NCI-H748 (cell line): ENCODE data around the gene NUTM1.
"Not testable (repeated sequence)": the region's sequence is repeated elsewhere in the genome, so short reads cannot be mapped to it uniquely, and the experiment has no call there.

Experiments used
- DNase-seq: peaks from one replicate; lab custom pipeline; 2025; ENCODE audit not compliant: unreplicated experiment; lab: John Stamatoyannopoulos, UW

NUTM1 gene

DNA sequence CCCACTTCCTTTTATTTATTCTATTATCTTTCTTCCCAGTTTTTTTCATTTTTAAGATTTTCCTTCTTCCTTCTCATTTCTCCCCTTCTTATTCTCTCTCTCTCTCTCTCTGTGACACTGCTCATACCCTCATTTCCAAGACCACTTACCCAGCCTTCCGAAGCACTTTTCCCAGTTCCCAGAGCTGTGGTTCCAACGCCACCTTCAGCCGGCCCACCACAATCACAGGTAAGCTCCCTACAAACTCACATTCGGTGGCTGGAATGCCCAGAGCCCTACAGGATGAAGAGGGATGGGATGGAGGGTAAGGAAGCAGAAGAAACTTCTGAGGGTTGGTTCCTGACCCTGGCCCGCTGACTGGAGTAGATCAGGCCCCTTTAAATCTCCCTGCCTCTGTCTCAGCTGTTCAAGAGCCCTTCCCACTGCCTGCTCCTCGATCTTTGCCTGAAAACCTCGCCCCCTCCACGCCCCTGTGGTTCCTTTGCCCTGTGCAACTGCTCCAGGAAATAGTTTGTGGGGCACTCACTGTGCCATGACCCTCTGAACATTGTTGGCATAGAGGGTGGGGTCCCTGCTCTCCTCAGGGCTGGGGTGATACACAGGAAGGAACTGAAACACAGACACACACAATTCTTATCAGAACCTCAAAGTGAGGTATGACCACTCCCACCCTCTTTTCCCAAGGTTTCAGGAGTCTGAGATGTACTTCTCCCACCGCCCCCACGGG, 19.1 kb downstream of the NUTM1 start:
- no peak for DNase-seq

DNA sequence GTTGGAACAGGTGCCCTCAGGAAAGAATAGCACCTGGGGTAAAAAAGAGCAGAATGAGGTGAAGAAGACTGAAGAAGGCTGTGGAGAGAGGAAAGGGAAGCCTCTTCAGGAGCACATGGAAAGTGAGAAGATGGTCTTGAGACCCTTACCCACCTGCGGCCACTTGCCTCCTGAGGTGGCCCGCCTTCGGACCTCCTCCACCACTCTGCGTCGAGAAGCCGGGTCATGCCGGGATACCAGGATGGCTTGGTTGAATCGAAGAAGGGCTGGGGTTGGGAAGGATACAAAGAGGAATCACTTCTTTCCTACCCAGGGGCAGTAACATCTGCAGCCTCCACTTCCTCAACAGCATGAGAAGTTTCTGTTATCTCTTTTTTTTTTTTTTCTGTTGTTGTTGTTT, 20.9 kb downstream of the NUTM1 start:
- DNase-seq, result no peak

DNA sequence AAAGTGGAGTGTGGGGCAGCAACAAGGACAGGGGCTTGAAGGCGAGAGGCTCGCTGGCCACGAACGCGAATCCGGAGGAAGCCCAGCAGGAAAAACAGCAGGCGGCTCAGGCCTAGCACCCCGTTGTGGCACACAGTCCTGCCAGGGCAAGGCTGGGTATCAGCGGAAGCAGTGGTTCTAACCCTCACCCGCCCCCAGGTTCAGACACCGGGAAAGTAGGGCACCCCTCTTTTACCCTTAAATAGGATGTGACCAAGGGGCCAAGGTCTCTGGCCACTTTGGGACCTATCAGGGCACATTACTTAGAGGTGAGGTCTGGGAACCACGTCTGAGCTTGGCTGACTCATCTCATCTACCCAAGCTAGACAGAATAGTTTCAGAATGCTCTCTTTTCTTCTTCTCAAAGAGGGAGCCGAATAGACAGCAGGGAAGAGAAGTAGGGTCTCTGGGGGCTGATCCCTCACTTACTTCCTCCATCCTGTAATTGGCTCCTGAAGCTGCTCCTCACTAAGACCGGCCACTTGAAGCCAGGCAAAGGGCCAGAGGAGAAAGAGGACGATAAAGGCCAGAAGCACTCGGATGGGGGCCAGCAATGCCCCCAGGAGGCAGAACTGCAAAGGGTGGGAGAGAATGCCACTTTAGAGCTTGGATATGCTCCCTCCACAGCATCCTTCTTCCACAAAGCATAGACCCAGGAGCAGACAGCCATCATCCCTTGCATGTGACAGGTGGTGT, 22.1 kb downstream of the NUTM1 start:
- DNase-seq, result no peak

DNA sequence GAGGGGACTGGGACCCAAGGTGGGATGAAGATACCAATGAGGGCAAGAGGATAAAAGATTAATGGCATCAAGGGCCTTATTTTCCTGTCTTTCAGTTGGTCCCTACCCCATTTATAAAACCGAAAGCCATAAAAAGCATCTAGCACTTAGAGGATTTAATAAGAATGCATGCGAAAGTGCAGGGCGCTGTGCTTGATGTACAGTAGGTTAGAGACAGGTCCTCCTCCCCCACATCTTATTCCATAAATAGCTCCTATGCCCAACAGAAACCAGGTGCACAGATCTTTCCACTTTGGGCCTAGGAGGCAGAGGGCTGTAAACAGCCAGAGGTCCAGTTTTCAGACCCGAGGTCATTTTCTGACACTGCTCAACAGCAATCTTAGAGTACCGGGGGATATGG, 22.7 kb downstream of the NUTM1 start:
- DNase-seq, result no peak

DNA sequence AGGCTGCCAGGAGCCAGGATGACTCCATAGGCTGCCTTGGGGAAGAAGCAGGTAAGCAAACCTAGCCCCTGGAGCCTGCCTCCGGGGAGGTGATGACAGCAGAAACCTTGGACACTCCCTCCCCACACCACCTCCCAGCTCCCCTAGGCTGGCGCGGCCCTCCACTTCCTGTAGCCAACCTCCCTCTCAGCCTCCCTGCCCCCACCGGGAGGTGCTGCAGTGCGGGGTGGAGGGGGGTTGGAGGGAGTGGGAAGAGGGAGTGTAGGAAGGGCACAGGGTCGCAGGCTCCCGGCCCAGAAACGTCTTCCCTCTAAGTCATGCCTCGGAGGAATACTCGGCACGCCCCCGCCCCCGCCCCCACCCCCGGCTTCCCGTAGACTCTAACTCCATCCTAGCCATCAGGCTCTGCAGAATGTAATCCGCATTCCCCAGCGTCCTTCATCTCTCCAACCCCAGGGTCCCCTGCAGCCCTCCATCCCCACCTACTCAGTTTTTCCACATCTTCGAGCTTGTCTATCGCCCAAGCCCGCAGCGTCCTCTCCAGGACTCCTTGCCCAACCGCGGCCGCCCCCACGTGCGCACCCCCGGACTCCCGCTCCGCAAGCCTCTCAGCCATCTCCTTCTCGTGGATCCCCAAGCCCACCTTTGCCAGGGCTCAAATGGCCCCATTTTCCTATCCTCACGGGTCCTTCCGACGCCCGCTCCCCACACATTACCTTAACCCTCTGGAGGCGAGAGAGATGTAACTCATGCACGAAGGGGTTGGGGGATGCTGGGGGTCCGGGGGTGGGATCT, 23.4 kb downstream of the NUTM1 start:
- peak; percentile 81 for DNase-seq

DNA sequence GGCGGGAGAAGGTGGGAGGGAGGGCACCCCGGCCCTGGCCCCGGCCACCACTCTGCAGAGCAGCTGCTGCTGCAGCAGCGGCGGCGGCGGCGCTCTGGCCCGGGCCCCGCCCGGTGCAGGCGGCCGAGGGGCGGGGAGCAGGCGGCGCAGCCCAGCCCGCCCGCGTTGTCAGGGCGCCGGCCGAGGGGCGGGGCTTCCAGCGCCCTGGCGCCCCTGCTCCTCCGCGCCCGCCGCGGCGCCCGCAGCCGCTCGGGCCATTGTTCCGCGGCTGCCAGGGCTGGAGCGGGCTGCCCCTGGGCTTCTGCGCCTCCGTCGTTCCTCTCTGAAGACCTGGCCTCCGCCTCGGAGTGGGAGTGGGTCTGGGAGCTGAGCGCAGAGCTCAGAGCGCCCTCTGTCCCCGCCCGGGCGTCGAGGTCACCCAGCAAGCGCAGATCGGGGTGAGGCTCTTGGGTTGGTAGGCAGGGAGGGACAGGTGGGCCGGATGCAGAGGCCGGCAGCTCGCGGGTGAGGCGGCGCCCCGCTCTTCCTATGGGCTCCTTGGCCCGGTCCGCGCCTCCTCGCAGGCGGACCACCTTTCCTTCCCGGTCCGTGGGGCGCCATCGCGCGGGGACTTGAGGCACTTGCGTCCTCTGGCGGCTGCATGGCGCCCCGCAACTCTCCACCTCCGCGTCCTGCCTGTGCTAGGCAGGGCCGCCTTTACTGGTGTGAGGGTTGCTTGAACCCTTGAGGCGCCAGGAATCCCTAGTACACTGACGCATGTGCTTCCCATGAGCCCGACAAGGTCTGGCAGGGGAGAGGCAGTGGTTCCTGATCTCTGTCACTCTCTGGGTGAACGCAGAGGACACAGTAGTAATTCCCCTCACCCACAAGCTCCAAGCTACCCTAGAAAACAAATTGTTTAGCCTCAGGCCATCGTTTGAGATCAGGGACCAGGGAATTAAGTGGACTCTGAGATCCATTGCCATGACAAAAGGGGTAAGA, 24.3 kb downstream of the NUTM1 start, which contains the start of gene LPCAT4:
TSS of gene LPCAT4 (minus strand) at position 96 of the 981 bp plus-strand sequence. CDS start 96 bp downstream, outside the sequence.
- peak; percentile 88 for DNase-seq

DNA sequence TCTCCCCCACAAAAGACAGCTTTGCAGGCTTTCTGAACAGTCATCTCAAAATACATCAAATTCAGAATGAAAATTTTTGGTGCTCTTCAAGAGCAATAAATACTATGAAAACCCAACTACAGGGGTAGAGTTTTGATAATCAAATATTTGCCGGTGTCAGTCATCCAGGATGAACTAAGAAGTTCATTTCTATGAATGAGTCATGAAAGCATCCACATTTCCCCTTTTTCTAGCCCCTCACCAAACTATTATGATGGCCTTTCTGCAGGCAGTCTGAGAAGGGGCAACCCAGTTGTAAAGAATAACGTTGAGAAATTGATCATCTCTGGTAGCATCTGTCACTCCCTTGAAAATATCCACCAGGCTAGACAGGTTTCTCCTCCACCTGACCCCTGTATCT, 27.0 kb downstream of the NUTM1 start:
- no peak for DNase-seq

DNA sequence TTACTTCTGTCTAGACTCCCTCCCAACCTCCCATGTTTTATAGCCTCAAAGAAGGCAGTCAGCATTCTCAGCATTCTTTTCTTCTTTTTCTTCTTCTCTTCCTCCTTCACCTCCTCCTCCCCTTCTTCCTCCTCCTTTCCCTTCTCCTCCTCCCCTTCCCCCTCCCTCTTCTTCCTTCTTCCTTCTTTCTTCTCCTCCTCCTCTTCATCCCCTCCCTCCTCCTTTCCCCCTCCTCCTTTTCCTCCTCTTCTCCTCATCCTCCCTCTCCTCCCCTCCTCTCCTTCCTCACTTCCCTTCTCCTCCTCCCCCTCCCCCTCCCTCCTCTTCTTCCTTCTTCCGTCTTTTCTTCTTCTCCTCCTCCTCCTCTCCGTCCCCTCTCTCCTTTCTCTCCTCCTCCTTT, 27.5 kb downstream of the NUTM1 start:
- DNase-seq, result no peak

DNA sequence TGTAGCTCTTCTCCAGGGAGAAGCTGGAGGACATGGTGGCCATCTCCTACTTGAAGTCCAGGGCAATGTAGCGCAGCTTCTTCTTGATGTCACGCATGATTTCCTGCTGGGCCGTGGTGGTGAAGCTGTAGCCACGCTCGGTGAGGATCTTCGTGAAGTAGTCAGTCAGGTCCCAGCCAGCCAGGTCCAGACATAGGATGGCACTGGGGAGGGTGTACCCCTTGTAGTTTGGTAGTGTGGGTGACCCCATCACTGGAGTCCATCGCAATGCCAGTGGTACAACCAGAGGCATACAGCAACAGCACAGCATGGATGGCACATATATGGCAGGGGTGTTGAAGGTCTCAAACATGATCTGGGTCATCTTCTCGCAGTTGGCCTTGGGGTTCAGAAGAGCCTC, 30.8 kb downstream of the NUTM1 start:
- no peak for DNase-seq

DNA sequence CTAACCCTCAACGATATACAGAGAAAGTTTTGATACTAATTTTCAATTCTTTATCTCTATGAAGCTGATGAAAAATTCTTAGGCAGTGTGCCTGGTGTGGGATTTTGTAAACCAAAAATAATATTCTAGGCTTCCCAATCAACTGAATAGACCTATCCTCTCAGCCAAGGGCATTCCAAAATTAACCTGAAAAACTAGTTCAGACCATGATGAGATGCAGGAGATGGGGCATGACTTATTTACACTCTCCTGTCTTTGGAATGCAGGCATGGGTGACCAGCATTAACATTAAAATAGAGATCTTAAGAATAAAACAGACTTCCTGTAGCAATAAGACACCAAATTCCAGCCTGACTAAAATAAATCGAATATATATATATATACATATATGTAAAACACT, 31.7 kb downstream of the NUTM1 start:
- no peak for DNase-seq

DNA sequence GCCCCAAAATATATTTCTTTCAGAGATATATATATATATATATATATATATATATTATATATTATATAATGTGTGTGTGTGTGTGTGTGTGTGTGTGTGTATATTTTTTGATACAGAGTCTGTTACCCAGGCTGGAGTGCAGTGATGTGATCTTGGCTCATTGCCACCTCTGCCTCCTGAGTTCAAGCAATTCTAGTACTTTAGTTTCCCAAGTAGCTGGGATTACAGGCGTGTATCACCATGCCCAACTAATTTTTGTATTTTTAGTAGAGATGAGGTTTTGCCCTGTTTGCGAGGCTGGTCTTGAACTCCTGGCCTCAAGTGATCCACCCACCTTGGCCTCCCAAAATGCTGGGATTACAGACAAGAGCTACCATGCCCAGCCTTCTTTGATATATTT, 32.4 kb downstream of the NUTM1 start:
- not testable (repeated sequence) for DNase-seq

DNA sequence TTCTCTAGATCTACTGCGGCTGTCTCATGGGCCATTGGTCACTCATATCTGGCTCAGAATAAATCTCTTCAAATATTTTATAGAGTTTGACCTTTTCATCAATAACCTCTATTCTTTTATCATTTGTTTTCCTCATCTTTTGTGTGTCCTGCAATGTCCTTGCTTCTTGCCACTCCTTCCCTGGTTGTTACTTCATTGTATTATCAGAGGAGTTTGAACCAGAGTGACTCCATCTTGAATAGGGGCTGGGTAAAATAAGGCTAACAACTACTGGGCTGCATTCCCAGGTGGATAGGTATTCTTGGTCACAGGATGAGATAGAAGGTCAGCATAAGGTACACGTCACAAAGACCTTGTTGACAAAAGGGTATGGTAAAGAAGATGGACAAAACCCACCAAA, 33.7 kb downstream of the NUTM1 start:
- no peak for DNase-seq

DNA sequence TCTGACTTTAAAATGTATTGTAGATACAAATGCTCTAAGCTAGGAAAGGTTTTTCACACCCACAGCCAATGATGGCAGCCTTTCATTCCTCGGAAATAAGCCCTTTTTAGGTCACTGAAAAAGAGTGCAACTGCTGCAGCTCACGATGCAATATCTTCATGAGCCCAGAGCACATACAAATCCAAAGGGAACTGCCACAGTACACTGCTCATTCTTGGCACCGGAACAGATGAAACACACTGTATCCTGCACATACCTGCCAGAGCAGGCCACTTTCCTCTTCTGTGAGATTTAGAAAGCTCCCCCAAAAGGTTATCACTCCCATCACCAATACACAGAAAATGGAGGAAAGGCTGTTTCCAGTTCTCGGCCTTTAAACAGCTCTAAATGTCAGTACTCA, 37.4 kb downstream of the NUTM1 start:
- DNase-seq, result not testable (repeated sequence)

DNA sequence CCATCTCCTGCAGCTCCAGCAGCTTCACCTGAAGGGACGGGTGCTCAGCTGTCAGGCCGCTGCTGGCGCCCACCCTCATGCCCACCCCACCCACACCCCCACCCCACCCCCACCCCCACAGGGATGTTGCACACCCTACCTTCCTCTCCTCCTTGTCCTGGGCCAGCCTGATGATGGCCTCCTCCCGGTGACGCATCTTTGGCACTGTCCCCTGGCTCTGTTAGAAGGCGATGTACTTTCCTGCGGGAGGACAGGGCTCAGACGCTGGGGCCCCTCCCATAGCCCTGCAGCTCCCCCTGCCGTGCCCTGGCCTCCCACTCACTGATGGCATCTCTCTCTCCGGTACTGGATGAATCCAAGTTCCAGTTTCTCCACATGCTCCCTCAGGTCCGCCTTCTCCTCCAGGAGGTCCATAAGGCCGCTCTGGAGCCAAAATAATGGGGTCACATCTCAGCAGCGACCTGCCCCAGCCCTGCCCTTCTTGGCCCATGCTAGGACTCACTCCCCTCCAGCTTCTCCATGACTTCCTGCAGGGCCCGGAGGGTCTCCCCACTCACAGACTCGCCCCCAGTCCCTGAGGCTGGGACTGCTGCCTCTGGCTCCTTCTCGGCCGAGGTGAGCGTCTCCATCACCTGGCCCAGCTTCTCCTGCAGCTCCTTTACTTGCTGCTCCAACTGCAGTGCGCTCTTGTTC, 38.9 kb downstream of the NUTM1 start:
- not testable (repeated sequence) for DNase-seq

DNA sequence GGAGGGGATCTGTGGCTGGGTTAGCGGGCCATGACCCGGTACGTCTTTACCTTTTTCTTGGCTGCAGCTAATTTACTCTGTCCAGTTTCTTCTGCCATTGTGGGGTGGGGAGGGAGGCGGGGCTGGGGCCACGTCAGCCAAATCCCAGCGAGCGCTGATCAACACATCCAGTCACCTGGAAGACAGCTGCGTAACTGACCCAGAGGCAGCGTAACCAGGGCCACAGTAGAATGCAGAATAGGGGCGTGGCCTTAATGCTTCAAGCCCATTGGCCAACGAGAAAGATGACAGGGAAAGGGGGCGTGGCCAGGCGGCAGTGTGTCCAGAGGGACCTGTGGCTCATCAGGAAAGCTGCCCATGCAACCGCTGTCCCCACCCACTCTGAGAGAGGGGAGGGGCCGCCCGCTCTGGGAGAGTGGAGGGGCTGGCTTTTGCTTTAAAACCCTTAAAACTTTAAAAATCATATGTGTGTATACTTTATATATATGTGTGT, 46.5 kb downstream of the NUTM1 start:
- DNase-seq, result not testable (repeated sequence)

DNA sequence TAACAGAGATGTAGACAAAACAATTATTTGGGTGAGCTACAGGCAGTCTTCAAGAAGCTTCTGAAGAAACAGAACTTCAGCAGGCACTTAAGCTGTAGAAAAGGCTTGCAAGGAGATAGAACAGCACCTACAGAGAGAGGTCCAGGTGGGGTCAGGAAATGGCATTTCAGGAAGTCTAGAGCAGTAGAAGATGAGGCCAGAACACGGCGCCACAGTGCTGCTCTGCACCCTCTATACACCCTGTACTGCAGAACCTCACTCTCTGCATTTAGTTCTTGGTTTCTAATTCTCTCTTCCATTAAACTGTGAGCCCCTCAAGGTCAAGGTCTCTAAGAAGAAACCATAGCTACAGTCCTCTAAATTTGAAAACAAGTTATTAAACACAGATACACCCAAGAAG, 49.9 kb downstream of the NUTM1 start:
- not testable (repeated sequence) for DNase-seq

DNA sequence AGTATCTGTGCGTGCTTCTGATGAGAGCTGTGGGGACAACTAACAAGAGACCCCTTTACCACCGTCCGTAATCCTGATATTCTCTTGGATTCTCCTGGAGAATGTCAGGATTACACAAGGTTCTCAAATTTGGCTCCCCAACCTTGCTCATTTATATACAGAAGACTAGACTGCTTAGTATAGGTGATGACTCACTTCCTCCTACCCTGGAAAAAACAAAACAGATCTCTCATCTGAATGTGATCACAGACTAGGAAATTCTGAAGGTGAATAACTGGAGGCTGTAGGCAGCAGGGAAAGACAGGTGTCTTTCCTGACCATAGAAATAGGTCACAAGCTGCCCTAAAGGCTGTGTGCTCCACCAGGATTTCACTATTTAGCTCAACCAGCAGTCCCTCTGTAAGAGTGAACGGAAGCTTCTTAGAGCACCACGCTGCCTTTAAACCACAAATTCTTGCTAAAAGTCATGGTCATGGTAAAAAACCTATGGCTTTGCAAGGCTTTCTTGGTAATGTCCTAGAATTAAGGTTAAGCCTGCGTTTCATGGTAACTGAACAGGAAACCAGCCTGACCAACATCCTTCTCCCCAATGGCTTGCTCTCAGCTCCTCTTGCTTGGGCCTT, 54.6 kb downstream of the NUTM1 start:
- not testable (repeated sequence) for DNase-seq

DNA sequence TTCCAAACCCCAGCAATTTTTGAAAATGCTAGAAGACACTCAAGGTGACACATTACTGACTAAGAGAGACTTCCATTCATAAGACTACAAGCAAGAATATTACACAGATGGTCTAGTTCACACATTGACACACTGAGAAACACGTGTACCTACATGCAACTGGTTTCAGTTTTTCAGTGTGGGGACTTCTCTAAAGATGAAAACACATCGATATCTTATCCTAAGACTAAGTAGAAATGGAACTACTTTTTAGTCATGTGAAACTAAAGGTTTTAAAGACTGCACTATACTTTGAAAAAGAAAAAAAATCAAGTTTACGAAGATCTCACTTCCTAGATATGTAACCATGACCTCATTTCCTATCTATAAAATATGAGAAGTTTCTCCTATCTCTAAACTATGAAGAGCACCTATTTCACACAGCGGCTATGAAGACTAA, 60.1 kb downstream of the NUTM1 start:
- not testable (repeated sequence) for DNase-seq

DNA sequence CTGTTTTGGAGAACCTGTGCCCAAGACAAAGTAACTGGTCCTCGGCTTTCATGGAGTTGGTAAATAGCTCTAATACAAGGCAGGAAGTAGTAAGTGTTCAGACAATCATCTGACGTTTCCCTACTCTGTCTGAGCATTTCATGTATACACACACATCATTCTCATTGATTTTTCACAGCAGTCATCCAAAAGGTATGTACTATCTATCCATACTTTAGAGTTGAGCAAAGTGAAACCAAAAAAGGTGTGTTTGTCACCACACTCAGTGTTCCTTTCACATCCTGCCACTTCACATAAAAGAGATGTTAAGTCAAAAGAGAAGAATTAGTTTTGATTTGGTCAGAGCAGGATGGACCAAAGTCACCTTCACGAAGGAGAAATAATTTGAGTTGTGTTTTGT, 60.8 kb downstream of the NUTM1 start:
- not testable (repeated sequence) for DNase-seq
